COR-L47 (cell line): Measurements from ENCODE around the gene HPSE2.

Experiments
- DNase-seq: peaks from one replicate; lab custom pipeline; 2025; lab: John Stamatoyannopoulos, UW

The HPSE2 gene

DNA sequence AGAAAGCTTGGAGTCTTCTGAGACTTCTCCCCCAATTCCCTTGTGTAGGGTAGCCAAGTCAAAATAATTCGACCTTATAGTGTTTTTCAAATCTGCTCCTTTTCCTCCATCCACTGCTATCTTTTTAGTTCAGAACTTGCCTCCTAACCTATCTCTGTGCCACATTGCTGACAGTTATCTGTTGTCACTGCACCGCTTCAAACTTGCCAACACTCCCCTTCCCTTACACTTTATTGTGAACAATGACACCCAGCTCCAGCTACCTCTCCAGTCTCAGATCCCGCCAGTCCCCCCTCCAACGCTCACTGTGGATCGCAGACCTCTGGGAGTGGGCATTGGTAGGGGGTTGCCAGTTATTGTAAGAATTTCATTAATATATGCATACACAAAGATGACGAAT, 772.6 kb downstream of the HPSE2 start:
- DNase-seq = no peak

DNA sequence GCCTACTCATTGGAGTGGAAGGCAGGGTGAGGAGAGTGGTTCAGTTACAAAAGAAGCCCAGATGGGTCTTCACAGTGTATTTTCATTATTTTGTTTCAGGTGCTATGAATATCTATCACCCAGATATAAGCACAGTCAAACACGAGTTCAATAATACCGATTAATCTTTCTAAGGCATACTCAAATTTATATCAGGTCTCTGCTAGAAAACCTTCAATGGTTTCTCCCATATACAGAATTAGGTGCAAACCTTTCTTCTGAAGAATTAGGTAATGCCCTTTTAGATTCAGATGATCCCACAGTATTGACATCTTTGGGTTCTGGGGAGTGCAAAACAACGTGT, 774.2 kb downstream of the HPSE2 start:
- DNase-seq = no peak

- no peak for DNase-seq
Observed at GRCh38 chr10:98460837-98461499, 774.7 kb downstream of the HPSE2 start.

DNA sequence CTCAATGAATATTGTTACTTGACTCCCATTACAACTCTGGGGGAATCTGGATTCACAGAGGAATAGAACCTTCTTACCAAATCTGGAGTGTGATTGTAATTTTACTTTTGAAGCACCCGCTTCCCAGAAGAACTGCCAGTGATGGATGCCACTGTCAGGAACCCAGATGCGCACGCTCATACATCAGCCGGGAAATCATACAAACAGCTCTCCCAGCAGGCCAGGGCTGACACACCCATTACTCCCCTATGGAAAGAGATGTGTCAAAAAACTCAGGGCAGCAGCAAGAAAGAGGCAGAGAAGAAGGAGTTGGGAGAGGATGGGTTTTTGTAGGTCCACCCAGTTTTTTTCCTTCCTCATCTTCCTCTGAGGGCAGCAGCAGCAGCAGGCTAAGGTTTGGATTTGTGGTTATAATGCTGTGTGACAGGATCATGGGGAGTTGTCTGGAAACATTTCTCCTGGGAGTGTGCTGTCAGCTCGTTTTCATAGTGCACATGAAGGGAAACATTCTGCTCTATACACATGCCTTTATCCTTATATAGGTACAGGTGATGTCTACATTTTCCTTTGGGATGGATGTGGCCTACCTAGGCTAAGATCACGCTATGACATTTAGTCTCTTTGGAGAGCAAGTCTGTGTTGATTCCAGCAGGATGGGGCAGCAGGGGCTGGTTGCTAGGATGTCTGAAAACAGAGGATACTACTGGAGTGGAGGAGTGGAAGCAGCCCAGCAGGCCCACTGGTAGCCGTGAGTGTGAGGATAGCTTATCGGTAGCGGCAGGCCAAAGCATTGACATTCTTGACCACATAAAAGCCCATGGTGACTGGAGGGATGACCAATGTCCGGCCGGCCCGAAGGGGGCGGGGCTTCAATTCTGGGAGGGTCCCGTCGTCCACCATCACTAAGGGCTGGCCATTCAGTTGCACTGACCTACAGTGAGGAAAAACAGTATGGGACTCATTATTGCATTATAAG, 776.6 kb downstream of the HPSE2 start:
- DNase-seq = no peak

DNA sequence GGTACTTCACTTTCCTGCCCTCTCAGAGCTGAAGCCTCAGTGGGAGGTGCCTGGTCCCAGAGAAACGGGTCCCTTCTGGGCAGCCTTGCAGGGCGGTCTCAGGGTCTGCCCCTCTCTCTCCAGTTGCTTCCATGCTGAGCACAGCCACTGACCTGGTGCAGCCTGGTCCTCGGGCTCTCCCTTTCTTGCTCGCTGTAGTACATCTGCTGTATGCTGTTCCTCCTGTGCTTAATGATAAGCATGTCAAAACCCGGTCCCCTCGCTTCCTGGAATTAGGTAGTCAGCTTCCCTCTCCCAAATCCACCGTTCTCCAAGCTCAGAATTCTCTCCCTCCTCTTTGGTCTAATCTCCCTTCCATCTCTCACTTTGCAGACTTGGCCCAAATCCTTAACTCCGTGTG, 777.9 kb downstream of the HPSE2 start:
- DNase-seq = no peak

GRCh38 chr10:98456686-98457482, 778.8 kb downstream of the HPSE2 start:
- no peak for DNase-seq

GRCh38 chr10:98456043-98456570, 779.5 kb downstream of the HPSE2 start:
- no peak for DNase-seq

DNA sequence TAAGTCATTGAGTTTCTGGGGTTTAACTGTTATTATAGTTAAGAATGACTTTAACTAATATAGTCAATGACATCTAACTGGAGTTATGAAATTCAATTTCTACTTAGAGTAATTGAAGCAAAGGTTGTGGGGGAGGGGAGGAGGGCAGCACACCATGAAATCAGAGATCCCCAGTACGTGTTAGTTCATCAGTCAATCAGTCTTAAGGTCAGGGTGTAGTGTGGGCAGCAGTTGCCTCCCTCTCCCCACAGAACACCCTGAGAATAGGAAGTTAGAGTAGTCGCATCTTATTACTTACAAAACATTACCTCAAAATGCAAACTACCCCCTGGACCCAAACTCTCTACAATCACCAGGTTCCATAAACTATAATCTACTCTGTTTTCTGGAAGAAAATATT, 781.9 kb downstream of the HPSE2 start:
- DNase-seq = no peak

DNA sequence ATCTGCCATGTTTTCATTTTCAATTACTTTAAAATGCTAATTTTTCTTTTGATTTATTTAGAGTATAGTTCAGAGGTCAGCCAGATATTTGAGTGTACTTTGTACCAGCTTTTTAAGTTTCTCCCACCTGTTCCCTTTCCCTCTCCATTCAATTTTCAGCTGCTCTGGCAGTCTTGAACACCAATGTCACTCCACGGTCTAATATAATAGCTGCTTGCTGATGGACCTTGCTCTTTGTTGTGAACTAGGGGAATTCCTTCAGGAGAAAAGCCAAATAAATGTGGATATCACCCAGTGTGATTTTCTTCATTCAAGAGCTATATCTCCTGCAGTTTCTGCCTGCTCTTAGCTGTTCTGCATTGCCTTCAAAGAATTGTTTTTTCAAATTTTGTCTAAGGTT, 785.0 kb downstream of the HPSE2 start:
- no peak for DNase-seq

DNA sequence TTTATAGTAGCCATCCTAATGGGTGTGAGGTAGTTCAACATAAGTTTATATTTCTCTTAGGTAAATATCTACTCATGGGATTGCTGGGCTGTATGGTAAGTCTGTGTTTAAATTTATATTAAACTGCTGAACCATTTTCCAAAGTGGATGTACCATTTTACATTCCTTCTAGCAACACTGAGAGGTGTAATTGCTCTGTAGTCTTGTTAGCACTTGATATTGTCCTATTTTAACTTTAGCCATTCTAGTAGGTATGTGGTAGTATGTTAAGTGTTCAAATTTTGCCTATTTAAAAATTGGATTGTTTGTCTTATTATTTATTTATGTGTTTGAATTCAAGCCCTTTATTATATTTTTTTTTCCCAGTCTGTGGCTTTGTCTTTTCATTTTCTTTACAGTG, 786.4 kb downstream of the HPSE2 start:
- DNase-seq = no peak

- DNase-seq = peak; percentile 4
Observed at GRCh38 chr10:98446661-98447221, 788.9 kb downstream of the HPSE2 start, which contains the start of gene HPS1. HPS1 (minus strand) TSS chr10:98446935; CDS start chr10:98443240, 3,695 bp downstream.

DNA sequence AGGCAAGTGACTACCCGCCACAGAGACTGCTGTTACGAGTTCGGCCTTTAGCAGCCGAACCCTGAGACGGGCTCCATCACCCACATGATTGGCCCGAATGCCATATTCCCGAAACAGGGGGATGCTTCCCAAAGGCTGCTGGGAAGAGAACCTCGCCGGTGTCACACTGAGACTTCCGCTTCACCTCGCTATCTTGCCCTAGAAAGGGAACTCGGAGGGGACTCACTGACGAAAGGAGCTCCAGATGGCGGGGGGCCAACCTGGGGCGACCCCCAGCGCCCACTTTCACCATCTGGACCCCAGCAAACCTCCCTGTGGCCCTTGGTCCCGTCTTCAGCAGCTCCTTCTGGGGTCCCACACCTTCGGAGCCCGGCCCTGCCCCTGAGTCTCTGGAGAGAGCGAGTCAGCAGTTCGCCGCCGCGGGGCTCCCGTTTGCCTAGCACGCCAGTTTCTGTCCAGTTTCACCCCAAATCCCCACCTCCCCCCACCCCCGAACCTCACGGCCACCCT, 789.4 kb downstream of the HPSE2 start:
- DNase-seq = no peak

DNA sequence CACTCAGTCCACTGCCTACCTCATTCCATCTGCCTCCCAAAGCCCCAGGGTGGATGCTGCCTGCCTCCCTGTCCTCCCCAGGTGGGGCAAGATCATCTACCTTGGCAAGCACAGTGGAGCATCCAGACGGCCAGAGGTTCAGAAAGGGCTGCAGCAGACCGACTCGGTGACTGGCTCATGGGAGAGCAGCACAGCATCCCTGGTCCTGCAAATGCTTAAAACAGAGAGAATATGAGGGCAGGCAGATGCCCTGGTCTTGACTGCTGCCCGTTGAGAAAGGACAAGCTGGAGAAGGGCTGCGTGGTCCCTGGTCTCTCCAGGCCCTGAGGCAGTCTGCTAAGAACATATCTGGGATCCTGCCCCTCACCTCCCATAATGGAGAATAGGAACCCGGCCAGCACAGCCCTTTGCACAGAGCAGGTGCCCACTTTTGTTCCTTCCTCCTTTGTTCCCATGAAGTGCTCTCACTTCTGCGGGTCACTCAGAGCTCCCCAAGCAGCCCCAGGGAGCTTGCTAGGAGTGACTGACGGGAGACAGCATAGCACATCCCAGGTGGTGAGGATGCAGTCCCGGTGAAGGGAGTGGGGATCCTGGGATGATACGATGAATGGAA, 790.3 kb downstream of the HPSE2 start:
- no peak for DNase-seq

DNA sequence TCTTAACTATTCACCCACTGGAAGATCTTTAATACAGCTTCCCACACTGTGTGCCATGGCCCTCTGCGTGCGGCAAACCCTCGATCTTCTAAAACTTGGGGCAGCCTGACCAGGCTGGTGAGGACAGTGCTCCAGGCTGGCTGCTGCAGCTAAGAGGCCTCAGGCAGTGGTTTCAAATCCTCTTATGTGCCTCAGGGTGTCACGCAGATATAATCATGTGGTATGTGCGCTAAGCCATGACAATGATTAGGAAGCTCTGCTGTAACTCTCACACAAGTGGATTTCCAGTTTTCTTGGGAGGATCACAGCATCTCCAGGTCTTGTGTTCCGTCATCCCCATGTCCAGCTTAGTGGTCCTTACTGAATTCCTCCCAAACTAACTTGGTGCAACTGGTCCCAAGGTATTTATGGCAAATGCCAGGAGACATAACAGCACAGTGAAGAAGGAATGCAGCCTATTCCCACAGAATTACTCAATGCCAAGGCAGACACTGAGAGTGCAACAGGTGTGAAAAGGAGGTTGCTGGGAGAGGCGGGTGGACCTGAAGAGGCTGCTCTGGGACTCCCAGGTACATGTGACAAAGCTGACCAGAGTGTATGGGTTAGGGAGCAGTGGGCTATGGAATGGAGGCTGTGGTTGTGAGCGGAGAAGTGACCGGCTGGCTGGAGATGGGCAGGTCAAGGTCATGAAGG, 791.2 kb downstream of the HPSE2 start:
- DNase-seq = no peak

- DNase-seq = no peak
Observed at GRCh38 chr10:98438715-98439114, 796.9 kb downstream of the HPSE2 start.

- DNase-seq = no peak
Observed at GRCh38 chr10:98436704-98437103, 798.9 kb downstream of the HPSE2 start.

DNA sequence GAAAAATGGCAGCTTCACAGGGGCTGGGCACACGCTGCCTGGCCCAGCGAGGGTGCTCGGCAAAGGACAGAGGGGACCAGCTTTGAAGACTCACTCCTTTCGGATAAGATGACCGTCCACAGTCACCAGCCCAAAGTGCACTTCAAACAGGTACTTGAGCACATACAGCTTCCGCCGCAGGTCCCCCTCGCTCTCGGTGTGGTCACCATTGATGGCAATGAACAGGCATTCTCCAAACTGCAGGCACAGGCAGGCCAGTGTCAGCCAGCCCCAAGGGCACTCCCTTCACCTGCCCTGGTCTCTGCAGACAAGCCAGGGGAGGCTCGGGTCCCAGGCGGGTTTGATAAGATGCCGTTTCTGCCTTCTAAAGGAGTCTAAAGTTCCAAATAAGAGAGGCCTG, 800.5 kb downstream of the HPSE2 start:
- no peak for DNase-seq

- DNase-seq = no peak
Observed at GRCh38 chr10:98433881-98434732, 801.5 kb downstream of the HPSE2 start.

GRCh38 chr10:98433371-98433770, 802.3 kb downstream of the HPSE2 start:
- no peak for DNase-seq

DNA sequence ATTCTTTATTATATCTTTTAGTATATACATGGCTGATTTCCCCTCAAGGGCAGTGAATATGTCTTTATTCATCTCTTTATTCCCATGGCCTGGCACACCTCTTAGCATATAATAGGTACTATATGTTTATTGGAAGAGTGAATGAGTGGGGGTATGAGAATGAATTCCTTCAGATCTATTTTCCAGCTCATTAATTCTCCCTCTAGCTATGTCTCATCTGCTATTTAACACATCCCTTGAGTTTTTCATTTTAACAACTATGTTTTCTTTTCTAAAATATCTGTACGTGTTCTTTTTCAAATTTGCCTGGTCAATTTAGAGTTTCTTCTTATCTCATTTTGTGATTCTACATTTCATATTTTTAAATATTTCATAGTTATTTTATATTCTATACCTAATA, 803.3 kb downstream of the HPSE2 start:
- DNase-seq = no peak
